ENCODE data around the gene CD68. TPM values are rescaled to one million over a fixed set of nuclear protein-coding genes. Genes with fewer than 3 reads are reported as not detected.
A peak's percentile ranks its signal among the peaks of the same experiment; 100 is the strongest.

CD68 gene, protein sequence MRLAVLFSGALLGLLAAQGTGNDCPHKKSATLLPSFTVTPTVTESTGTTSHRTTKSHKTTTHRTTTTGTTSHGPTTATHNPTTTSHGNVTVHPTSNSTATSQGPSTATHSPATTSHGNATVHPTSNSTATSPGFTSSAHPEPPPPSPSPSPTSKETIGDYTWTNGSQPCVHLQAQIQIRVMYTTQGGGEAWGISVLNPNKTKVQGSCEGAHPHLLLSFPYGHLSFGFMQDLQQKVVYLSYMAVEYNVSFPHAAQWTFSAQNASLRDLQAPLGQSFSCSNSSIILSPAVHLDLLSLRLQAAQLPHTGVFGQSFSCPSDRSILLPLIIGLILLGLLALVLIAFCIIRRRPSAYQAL
- 40.0 TPM for total RNA-seq

DNA sequence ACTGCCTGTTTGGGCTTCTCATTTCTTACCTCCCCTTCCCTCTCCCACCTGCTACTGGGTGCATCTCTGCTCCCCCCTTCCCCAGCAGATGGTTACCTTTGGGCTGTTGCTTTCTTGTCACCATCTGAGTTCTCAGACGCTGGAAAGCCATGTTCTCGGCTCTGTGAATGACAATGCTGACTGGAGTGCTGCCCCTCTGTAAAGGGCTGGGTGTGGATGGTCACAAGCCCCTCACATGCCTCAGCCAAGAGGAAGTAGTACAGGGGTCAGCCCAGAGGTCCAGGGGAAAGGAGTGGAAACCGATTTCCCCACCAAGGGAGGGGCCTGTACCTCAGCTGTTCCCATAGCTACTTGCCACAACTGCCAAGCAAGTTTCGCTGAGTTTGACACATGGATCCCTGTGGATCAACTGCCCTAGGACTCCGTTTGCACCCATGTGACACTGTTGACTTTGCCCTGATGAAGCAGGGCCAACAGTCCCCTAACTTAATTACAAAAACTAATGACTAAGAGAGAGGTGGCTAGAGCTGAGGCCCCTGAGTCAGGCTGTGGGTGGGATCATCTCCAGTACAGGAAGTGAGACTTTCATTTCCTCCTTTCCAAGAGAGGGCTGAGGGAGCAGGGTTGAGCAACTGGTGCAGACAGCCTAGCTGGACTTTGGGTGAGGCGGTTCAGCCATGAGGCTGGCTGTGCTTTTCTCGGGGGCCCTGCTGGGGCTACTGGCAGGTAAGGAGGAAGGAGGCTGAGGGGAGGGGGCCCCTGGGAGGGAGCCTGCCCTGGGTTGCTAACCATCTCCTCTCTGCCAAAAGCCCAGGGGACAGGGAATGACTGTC lies at the start of gene CD68:
Gene CD68, plus strand, starts transcription at position 638 of the 833 bp plus-strand sequence. Its CDS starts 40 bp downstream, at position 678.
- peak; percentile 84 to 86 for TF ChIP-seq POLR2AphosphoS5 (IDR thresholded peaks at IDR 0.05; ENCODE audit: insufficient read depth in 1 of 2, low read depth in 1 of 2)
- peak in 1 of 2 donors; percentile 65 for TF ChIP-seq POLR2A (IDR thresholded peaks at IDR 0.05)
- TF ChIP-seq CTCF (IDR thresholded peaks at IDR 0.05) = no peak
- H3K9me3 ChIP-seq = no peaks in the 10 kb centered on the region
- peaks cover 73% of the 10 kb centered on the region for H3K4me1 ChIP-seq
- peak within 1 kb of the TSS; percentile 97 for H3K27ac ChIP-seq
- H3K4me3 ChIP-seq = peak within 1 kb of the TSS; percentile 25 to 28
- no peaks in the 10 kb centered on the region for H3K27me3 ChIP-seq
- DNase-seq (ENCODE audit: extremely low spot score in 2 of 2) = peak in 1 of 2 donors; percentile 90
- intact Hi-C loops (cut with DNase I) = loop anchor here (5.0 kb wide), 1 partner anchor 263 kb away; no protein-coding TSS in a partner anchor
- peaks cover 6 to 48% of the 10 kb centered on the region in 2 donors for H3K36me3 ChIP-seq

- no peaks in the 10 kb centered on the region for H3K4me1 ChIP-seq
- H3K4me3 ChIP-seq = no peak overlapping the region
- no peaks in the 10 kb centered on the region for H3K9me3 ChIP-seq
- TF ChIP-seq POLR2A (IDR thresholded peaks at IDR 0.05) (no peak), CTCF (IDR thresholded peaks at IDR 0.05) (no peak)
- intact Hi-C loops (cut with DNase I) = no loop called here
- no peaks in the 10 kb centered on the region for H3K27me3 ChIP-seq
- no peaks in the 10 kb centered on the region for H3K36me3 ChIP-seq
- DNase-seq (ENCODE audit: extremely low spot score in 2 of 2) = no peak
- H3K27ac ChIP-seq = no peak overlapping the region
Observed at GRCh38 chr17:7530023-7530900, 49.2 kb upstream of the CD68 start.

DNA sequence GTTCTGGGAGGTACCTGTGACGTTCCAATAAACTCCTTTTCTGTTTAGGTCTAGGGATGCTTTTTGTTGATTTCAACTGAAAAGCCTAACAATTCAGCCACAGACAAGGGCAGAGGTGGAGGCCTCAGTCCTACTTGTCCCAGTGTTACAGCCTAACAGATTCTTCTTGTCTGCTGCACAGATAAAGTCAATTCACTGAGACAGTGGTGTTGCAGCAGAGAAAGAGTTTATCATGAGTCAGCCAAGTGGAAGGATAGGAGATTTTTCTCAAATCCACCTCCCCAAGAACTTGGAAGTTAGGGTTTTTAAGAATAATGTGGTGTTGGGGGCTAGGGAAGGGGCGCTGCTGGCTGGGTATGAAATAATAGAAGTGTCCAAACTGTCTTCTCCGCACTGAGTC lies 41.4 kb upstream of the CD68 start:
- TF ChIP-seq POLR2AphosphoS5 (IDR thresholded peaks at IDR 0.05; ENCODE audit: insufficient read depth in 1 of 2, low read depth in 1 of 2) = no peak
- no peak for TF ChIP-seq POLR2A (IDR thresholded peaks at IDR 0.05)
- no peak for TF ChIP-seq CTCF (IDR thresholded peaks at IDR 0.05)
- intact Hi-C loops (cut with DNase I) = no loop called here
- H3K4me3 ChIP-seq = no peak overlapping the region

DNA sequence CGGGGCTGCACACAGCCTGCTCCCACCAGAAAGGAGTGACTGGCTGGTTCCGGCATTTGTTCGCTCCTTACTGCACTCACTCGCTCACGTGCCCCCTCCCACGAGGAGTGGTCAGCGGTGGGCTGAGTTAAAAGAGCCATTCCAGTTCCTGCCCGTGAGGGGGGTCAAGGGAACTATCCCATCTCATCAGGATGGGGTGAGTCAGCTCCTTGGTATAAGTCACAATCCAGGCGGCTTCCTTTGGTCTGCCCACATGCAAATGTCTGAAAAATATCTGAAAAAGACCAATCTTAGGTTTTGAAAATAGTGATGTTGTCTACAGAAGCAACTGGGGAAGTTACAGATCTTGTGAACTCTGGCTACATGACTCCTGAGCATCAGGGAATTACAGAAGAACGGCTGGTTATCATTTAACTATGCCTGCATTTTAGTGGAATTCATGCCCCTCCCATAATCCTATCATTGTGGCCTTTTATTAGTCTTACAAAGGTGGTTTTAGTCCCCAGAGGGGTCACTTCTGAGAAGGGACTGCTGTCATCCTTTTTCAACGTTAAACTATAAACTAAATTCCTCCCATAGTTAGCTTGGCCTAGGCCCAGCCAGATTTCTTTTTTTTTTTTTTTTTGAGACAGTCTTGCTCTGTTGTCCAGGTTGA lies 40.4 kb upstream of the CD68 start:
- intact Hi-C loops (cut with DNase I) = no loop called here

More for the DNA sequence above, 41.4 kb upstream of the CD68 start:
- Histone ChIP-seq H3K36me3 (no peaks in the 10 kb centered on the region), H3K27me3 (no peaks in the 10 kb centered on the region), H3K27ac (no peak overlapping the region), H3K4me1 (no peaks in the 10 kb centered on the region), H3K9me3 (peaks cover 5% of the 10 kb centered on the region)
- DNase-seq (ENCODE audit: extremely low spot score in 2 of 2) = no peak

More for the DNA sequence above, 40.4 kb upstream of the CD68 start:
- Histone ChIP-seq H3K9me3 (peaks cover 5% of the 10 kb centered on the region), H3K4me1 (no peaks in the 10 kb centered on the region), H3K27me3 (no peaks in the 10 kb centered on the region), H3K27ac (no peak overlapping the region), H3K36me3 (no peaks in the 10 kb centered on the region), H3K4me3 (no peak overlapping the region)
- DNase-seq (ENCODE audit: extremely low spot score in 2 of 2) = no peak
- no peak for TF ChIP-seq POLR2A (IDR thresholded peaks at IDR 0.05)
- TF ChIP-seq POLR2AphosphoS5 (IDR thresholded peaks at IDR 0.05; ENCODE audit: insufficient read depth in 1 of 2, low read depth in 1 of 2) = no peak
- no peak for TF ChIP-seq CTCF (IDR thresholded peaks at IDR 0.05)
